K562 (cell line): ENCODE data around the gene ACTL10. TPM values are rescaled to one million over a fixed set of nuclear protein-coding genes. Genes with fewer than 3 reads are reported as not detected.

Source experiments
- LARP7 ChIP-seq: fragments of 450-650 bp; IDR thresholded peaks from 2 replicates; pipeline ENCODE4 v1.6.1; 2016
- RREB1 ChIP-seq: fragments of 250-450 bp; sonication (Bioruptor Pico); IDR thresholded peaks from 2 replicates; pipeline ENCODE4 v1.4.0; 2020
- polyA plus RNA-seq, 8 experiments: library from polyadenylated mRNA; depleted of rRNA in 4 of 8; stranded (reverse) in 5 of 8; unstranded in 3 of 8; fragments of >200 nt; fragmentation: Nextera tagmentation in 2 of 8; fragmentation: Illumina TruSeq in 1 of 8; extraction: Ambion mirVana in 2 of 8; extraction: Trizol in 1 of 8; gene quantifications; 2 replicates each; pipeline versions ENCODE4 v1.2.1 to v1.2.3, GENCODE V29; 2011 to 2014; ENCODE audit warnings: inconsistent platforms in 1 of 8, missing spikeins in 1 of 8
- total RNA-seq, 7 experiments: library from RNA; depleted of rRNA in 6 of 7; stranded (reverse); fragments of >200 nt in 6 of 7; fragmentation: Illumina TruSeq in 2 of 7; extraction: Trizol in 2 of 7; gene quantifications; 2 replicates each; pipeline versions ENCODE4 v1.2.1 to v1.2.3, GENCODE V29; 2011 to 2021; ENCODE audit warnings: low replicate concordance in 1 of 7

Gene ACTL10
- total and polyA plus RNA-seq, 9 of the 15 experiments (the other 6 are each of a cell fraction or from before 2014, with no cell fraction given) = 0.07 to 0.14 TPM; not detected in 7

DNA sequence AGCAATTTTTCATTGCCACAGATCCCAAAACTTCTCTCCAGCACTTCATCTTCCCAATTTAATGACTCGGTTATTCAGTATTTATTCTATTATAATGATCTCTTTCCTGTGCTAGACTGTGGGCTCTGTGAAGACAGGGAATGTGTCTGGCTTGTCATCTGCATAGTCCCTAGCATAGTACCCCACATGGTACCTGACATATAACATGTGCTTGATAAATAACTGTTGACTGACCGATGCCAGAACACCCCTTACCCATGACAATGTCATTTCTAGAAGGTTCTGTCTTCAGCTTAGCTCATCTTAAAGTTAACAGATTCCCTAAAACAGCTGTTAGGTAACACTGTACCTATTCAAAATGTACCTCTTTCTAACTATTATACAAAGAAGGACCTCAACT is 49.8 kb downstream of the ACTL10 start (continued):
- no peak for TF ChIP-seq RREB1 (CRISPR knock-in tag)
- TF ChIP-seq LARP7 = no peak

Other genes with a start within 250 kb of the ACTL10 start
Only the 7 nearest of the 8 such genes appear.
- gene CBFA2T2, start 176.8 kb upstream of the ACTL10 start, total RNA-seq (2014; rRNA removed) = 2.9 and 4.4 TPM in 2 replicates
- 3.2 and 5.2 TPM in 2 replicates for gene CBFA2T2, start 176.8 kb upstream of the ACTL10 start, total RNA-seq (2014; rRNA removed; fragmentation: Illumina TruSeq; extraction: Trizol)
- 5.8 and 6.8 TPM in 2 replicates for gene CBFA2T2, start 176.8 kb upstream of the ACTL10 start, total RNA-seq (2015; rRNA removed; fragmentation: Illumina TruSeq; extraction: Trizol)
- 8.6 and 9.7 TPM in 2 replicates for gene CBFA2T2, start 176.8 kb upstream of the ACTL10 start, total RNA-seq (2021)
- 9.6 and 15.6 TPM in 2 replicates for gene CBFA2T2, start 176.8 kb upstream of the ACTL10 start, polyA plus RNA-seq (2011; rRNA removed)
- gene CBFA2T2, start 176.8 kb upstream of the ACTL10 start, polyA plus RNA-seq (2014; fragmentation: Illumina TruSeq; extraction: Trizol) = 7.3 and 8.2 TPM in 2 replicates
- under 1 TPM; 0.27 to 0.41 TPM for gene CBFA2T2, start 176.8 kb upstream of the ACTL10 start, polyA plus RNA-seq (2014; fragmentation: Nextera tagmentation; extraction: Ambion mirVana)
- gene CBFA2T2, start 176.8 kb upstream of the ACTL10 start, polyA plus RNA-seq (2014; rRNA removed) = 7.8 and 8.8 TPM in 2 replicates
- gene C20orf144, start 4.6 kb upstream of the ACTL10 start, total RNA-seq (2014; rRNA removed) = 0.16 TPM in 1 of 2 replicates, not detected in the other
- gene C20orf144, start 4.6 kb upstream of the ACTL10 start, total RNA-seq (2014; rRNA removed; fragmentation: Illumina TruSeq; extraction: Trizol) = 0.11 and 0.16 TPM in 2 replicates
- 0.11 and 0.23 TPM in 2 replicates for gene C20orf144, start 4.6 kb upstream of the ACTL10 start, total RNA-seq (2015; rRNA removed; fragmentation: Illumina TruSeq; extraction: Trizol)
- 0.11 and 0.16 TPM in 2 replicates for gene C20orf144, start 4.6 kb upstream of the ACTL10 start, total RNA-seq (2021)
- 0.10 and 0.11 TPM in 2 replicates for gene C20orf144, start 4.6 kb upstream of the ACTL10 start, polyA plus RNA-seq (2011; rRNA removed)
- gene C20orf144, start 4.6 kb upstream of the ACTL10 start, polyA plus RNA-seq (2014; fragmentation: Illumina TruSeq; extraction: Trizol) = 0.12 and 0.22 TPM in 2 replicates
- under 1 TPM in 1 of 2 experiments, not detected in 1; 0.04 TPM for gene C20orf144, start 4.6 kb upstream of the ACTL10 start, polyA plus RNA-seq (2014; fragmentation: Nextera tagmentation; extraction: Ambion mirVana)
- gene C20orf144, start 4.6 kb upstream of the ACTL10 start, polyA plus RNA-seq (2014; rRNA removed) = 0.16 and 0.23 TPM in 2 replicates
- gene NECAB3, start 7.5 kb downstream of the ACTL10 start, total RNA-seq (2014; rRNA removed) = 52.0 and 74.0 TPM in 2 replicates
- 16.0 and 17.8 TPM in 2 replicates for gene NECAB3, start 7.5 kb downstream of the ACTL10 start, total RNA-seq (2014; rRNA removed; fragmentation: Illumina TruSeq; extraction: Trizol)
- gene NECAB3, start 7.5 kb downstream of the ACTL10 start, total RNA-seq (2015; rRNA removed; fragmentation: Illumina TruSeq; extraction: Trizol) = 31.5 and 36.5 TPM in 2 replicates
- gene NECAB3, start 7.5 kb downstream of the ACTL10 start, total RNA-seq (2021) = 57.1 and 57.8 TPM in 2 replicates
- 25.6 and 32.7 TPM in 2 replicates for gene NECAB3, start 7.5 kb downstream of the ACTL10 start, polyA plus RNA-seq (2011; rRNA removed)
- gene NECAB3, start 7.5 kb downstream of the ACTL10 start, polyA plus RNA-seq (2014; fragmentation: Illumina TruSeq; extraction: Trizol) = 35.8 and 37.6 TPM in 2 replicates
- 1 to 10 TPM in 1 of 2 experiments, under 1 TPM in 1; 0.94 to 1.9 TPM for gene NECAB3, start 7.5 kb downstream of the ACTL10 start, polyA plus RNA-seq (2014; fragmentation: Nextera tagmentation; extraction: Ambion mirVana)
- 63.3 and 67.6 TPM in 2 replicates for gene NECAB3, start 7.5 kb downstream of the ACTL10 start, polyA plus RNA-seq (2014; rRNA removed)
- gene E2F1, start 19.4 kb downstream of the ACTL10 start, total RNA-seq (2014; rRNA removed) = 17.3 and 23.4 TPM in 2 replicates
- 9.0 and 10.8 TPM in 2 replicates for gene E2F1, start 19.4 kb downstream of the ACTL10 start, total RNA-seq (2014; rRNA removed; fragmentation: Illumina TruSeq; extraction: Trizol)
- 14.9 and 15.3 TPM in 2 replicates for gene E2F1, start 19.4 kb downstream of the ACTL10 start, total RNA-seq (2015; rRNA removed; fragmentation: Illumina TruSeq; extraction: Trizol)
- gene E2F1, start 19.4 kb downstream of the ACTL10 start, total RNA-seq (2021) = 24.6 and 25.3 TPM in 2 replicates
- gene E2F1, start 19.4 kb downstream of the ACTL10 start, polyA plus RNA-seq (2011; rRNA removed) = 12.7 and 19.3 TPM in 2 replicates
- gene E2F1, start 19.4 kb downstream of the ACTL10 start, polyA plus RNA-seq (2014; fragmentation: Illumina TruSeq; extraction: Trizol) = 13.1 and 17.8 TPM in 2 replicates
- gene E2F1, start 19.4 kb downstream of the ACTL10 start, polyA plus RNA-seq (2014; fragmentation: Nextera tagmentation; extraction: Ambion mirVana) = under 1 TPM; 0.14 to 0.39 TPM
- 28.9 and 30.6 TPM in 2 replicates for gene E2F1, start 19.4 kb downstream of the ACTL10 start, polyA plus RNA-seq (2014; rRNA removed)
- gene PXMP4, start 53.4 kb downstream of the ACTL10 start, total RNA-seq (2014; rRNA removed) = 5.6 and 9.1 TPM in 2 replicates
- 3.6 and 4.8 TPM in 2 replicates for gene PXMP4, start 53.4 kb downstream of the ACTL10 start, total RNA-seq (2014; rRNA removed; fragmentation: Illumina TruSeq; extraction: Trizol)
- 4.4 and 6.7 TPM in 2 replicates for gene PXMP4, start 53.4 kb downstream of the ACTL10 start, total RNA-seq (2015; rRNA removed; fragmentation: Illumina TruSeq; extraction: Trizol)
- 11.4 and 12.6 TPM in 2 replicates for gene PXMP4, start 53.4 kb downstream of the ACTL10 start, total RNA-seq (2021)
- 6.7 and 7.3 TPM in 2 replicates for gene PXMP4, start 53.4 kb downstream of the ACTL10 start, polyA plus RNA-seq (2011; rRNA removed)
- 9.8 and 10.4 TPM in 2 replicates for gene PXMP4, start 53.4 kb downstream of the ACTL10 start, polyA plus RNA-seq (2014; fragmentation: Illumina TruSeq; extraction: Trizol)
- 10 to 100 TPM; 24.4 to 29.1 TPM for gene PXMP4, start 53.4 kb downstream of the ACTL10 start, polyA plus RNA-seq (2014; fragmentation: Nextera tagmentation; extraction: Ambion mirVana)
- gene PXMP4, start 53.4 kb downstream of the ACTL10 start, polyA plus RNA-seq (2014; rRNA removed) = 5.7 and 6.8 TPM in 2 replicates
- gene ZNF341, start 65.1 kb downstream of the ACTL10 start, total RNA-seq (2014; rRNA removed) = 1.6 and 2.6 TPM in 2 replicates
- 0.41 and 0.76 TPM in 2 replicates for gene ZNF341, start 65.1 kb downstream of the ACTL10 start, total RNA-seq (2014; rRNA removed; fragmentation: Illumina TruSeq; extraction: Trizol)
- gene ZNF341, start 65.1 kb downstream of the ACTL10 start, total RNA-seq (2015; rRNA removed; fragmentation: Illumina TruSeq; extraction: Trizol) = 1.0 TPM in 2 replicates
- 2.6 and 2.8 TPM in 2 replicates for gene ZNF341, start 65.1 kb downstream of the ACTL10 start, total RNA-seq (2021)
- gene ZNF341, start 65.1 kb downstream of the ACTL10 start, polyA plus RNA-seq (2011; rRNA removed) = 0.89 and 1.8 TPM in 2 replicates
- gene ZNF341, start 65.1 kb downstream of the ACTL10 start, polyA plus RNA-seq (2014; fragmentation: Illumina TruSeq; extraction: Trizol) = 2.3 TPM in 2 replicates
- gene ZNF341, start 65.1 kb downstream of the ACTL10 start, polyA plus RNA-seq (2014; fragmentation: Nextera tagmentation; extraction: Ambion mirVana) = under 1 TPM; 0.08 to 0.10 TPM
- 2.0 and 2.2 TPM in 2 replicates for gene ZNF341, start 65.1 kb downstream of the ACTL10 start, polyA plus RNA-seq (2014; rRNA removed)
- 35.4 and 39.2 TPM in 2 replicates for gene CHMP4B, start 144.4 kb downstream of the ACTL10 start, total RNA-seq (2014; rRNA removed)
- gene CHMP4B, start 144.4 kb downstream of the ACTL10 start, total RNA-seq (2014; rRNA removed; fragmentation: Illumina TruSeq; extraction: Trizol) = 18.6 and 18.8 TPM in 2 replicates
- 30.4 and 30.8 TPM in 2 replicates for gene CHMP4B, start 144.4 kb downstream of the ACTL10 start, total RNA-seq (2015; rRNA removed; fragmentation: Illumina TruSeq; extraction: Trizol)
- gene CHMP4B, start 144.4 kb downstream of the ACTL10 start, total RNA-seq (2021) = 43.9 and 45.1 TPM in 2 replicates
- gene CHMP4B, start 144.4 kb downstream of the ACTL10 start, polyA plus RNA-seq (2011; rRNA removed) = 25.2 and 31.8 TPM in 2 replicates
- 55.9 and 61.8 TPM in 2 replicates for gene CHMP4B, start 144.4 kb downstream of the ACTL10 start, polyA plus RNA-seq (2014; fragmentation: Illumina TruSeq; extraction: Trizol)
- 1 to 10 TPM; 1.8 to 2.5 TPM for gene CHMP4B, start 144.4 kb downstream of the ACTL10 start, polyA plus RNA-seq (2014; fragmentation: Nextera tagmentation; extraction: Ambion mirVana)
- gene CHMP4B, start 144.4 kb downstream of the ACTL10 start, polyA plus RNA-seq (2014; rRNA removed) = 51.9 and 64.7 TPM in 2 replicates